ENCODE measurements around the gene RALGAPB. TPM values are rescaled to one million over a fixed set of nuclear protein-coding genes. Genes with fewer than 3 reads are reported as not detected.

The RALGAPB gene
- total and polyA plus RNA-seq, 2 of the 13 experiments (the other 11 are each of a cell fraction or from before 2014, with no cell fraction given): 17.6 to 30.6 TPM

- intact Hi-C loops (cut with micrococcal nuclease; ENCODE audit: unreplicated experiment): no loop called here
- no peak overlapping the region for H3K27ac ChIP-seq (ENCODE audit: extremely low read length, insufficient read depth, low read length)
- 0 out of 5 replicates have a peak, but pooled peaks cover 0 to 3% of the 10 kb centered on the region in 2 experiments for H3K36me3 ChIP-seq (replicated peaks in 1 of 2; ENCODE audit: control insufficient read depth in 1 of 2, insufficient read depth in 2 of 2, low read length in 2 of 2)
- no peaks in the 10 kb centered on the region for H3K79me2 ChIP-seq (ENCODE audit: insufficient read depth, low read length)
- peak; percentile 2; the same call in 2 of the 3 replicates for ATAC-seq
- no peaks in the 10 kb centered on the region for H4K20me1 ChIP-seq (ENCODE audit: insufficient read depth, low read length)
- H3K4me1 ChIP-seq (ENCODE audit: insufficient read depth, low read length): peaks cover 67% of the 10 kb centered on the region
- H2AFZ ChIP-seq (ENCODE audit: low read length): no peak overlapping the region
- WGBS (ENCODE audit: low lambda C conversion rate): 56% methylated on average over 4 of the region's 4 CpGs
- no peak overlapping the region for H3K4me2 ChIP-seq (ENCODE audit: low read depth, low read length)
- POLR2A ChIA-PET: no interaction called here
- BruUV-seq (replicated peaks): no TSS peak
- no peak for DNase-seq (ENCODE audit: low spot score)
- H3K27me3 ChIP-seq (ENCODE audit: control insufficient read depth in 1 of 2, insufficient read depth in 2 of 2, low read length in 2 of 2): no peaks in the 10 kb centered on the region
- CTCF ChIA-PET (ENCODE audit: low intra/inter-chr PET ratio, low total read pairs): no interaction called here
- no peaks in the 10 kb centered on the region for H3K9me3 ChIP-seq (ENCODE audit: low read length)
- in situ Hi-C loops (cut with HindIII; ENCODE audit: extremely low pct_ligation_motif_present, low pct_unique_long_range_greater_than_20kb): no loop called here
- no peak overlapping the region for H3K9ac ChIP-seq (ENCODE audit: insufficient read depth, low read depth, low read length)
- no peak overlapping the region for H3K4me3 ChIP-seq (replicated peaks in 1 of 3; ENCODE audit: insufficient read depth in 1 of 3, low read depth in 2 of 3, low read length in 3 of 3)
- no peak for FAIRE-seq
- TF ChIP-seq HNRNPL (IDR thresholded peaks at IDR 0.05; ENCODE audit: low read depth, low read length): no peak
- TF ChIP-seq ZNF572 (CRISPR knock-in tag; IDR thresholded peaks at IDR 0.05): peak; percentile 84; the same call in 1 of the 2 replicates
- TF ChIP-seq ZNF891 (CRISPR knock-in tag; IDR thresholded peaks at IDR 0.05): peak; percentile 83
- TF ChIP-seq, protein P1, sequence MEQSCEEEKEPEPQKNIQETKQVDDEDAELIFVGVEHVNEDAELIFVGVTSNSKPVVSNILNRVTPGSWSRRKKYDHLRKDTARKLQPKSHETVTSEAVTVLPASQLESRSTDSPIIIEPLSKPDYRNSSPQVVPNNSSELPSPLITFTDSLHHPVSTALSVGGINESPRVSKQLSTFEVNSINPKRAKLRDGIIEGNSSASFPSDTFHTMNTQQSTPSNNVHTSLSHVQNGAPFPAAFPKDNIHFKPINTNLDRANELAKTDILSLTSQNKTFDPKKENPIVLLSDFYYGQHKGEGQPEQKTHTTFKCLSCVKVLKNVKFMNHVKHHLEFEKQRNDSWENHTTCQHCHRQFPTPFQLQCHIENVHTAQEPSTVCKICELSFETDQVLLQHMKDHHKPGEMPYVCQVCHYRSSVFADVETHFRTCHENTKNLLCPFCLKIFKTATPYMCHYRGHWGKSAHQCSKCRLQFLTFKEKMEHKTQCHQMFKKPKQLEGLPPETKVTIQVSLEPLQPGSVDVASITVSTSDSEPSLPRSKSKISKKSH (CRISPR knock-in tag; IDR thresholded peaks at IDR 0.05; ENCODE audit: borderline replicate concordance): 0 out of 2 replicates have a peak, but pooled peaks have one; percentile 62
- 0 out of 2 replicates have a peak, but pooled peaks have one; percentile 58 for TF ChIP-seq ZNF598 (CRISPR knock-in tag; IDR thresholded peaks at IDR 0.05; ENCODE audit: borderline replicate concordance)
- no peak for TF ChIP-seq POLR2AphosphoS5 (IDR thresholded peaks at IDR 0.05; ENCODE audit: low read depth, low read length)
- TF ChIP-seq, protein P2, sequence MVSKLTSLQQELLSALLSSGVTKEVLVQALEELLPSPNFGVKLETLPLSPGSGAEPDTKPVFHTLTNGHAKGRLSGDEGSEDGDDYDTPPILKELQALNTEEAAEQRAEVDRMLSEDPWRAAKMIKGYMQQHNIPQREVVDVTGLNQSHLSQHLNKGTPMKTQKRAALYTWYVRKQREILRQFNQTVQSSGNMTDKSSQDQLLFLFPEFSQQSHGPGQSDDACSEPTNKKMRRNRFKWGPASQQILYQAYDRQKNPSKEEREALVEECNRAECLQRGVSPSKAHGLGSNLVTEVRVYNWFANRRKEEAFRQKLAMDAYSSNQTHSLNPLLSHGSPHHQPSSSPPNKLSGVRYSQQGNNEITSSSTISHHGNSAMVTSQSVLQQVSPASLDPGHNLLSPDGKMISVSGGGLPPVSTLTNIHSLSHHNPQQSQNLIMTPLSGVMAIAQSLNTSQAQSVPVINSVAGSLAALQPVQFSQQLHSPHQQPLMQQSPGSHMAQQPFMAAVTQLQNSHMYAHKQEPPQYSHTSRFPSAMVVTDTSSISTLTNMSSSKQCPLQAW (CRISPR knock-in tag; IDR thresholded peaks at IDR 0.05): 0 out of 2 replicates have a peak, but pooled peaks have one; percentile 34
- peak; percentile 44; the same call in 1 of the 2 replicates for TF ChIP-seq ZBTB7A (CRISPR knock-in tag; IDR thresholded peaks at IDR 0.05)
- 0 out of 2 replicates have a peak, but pooled peaks have one; percentile 63 for TF ChIP-seq ZNF607 (CRISPR knock-in tag; IDR thresholded peaks at IDR 0.05; ENCODE audit: borderline replicate concordance)
- TF ChIP-seq, protein P3, sequence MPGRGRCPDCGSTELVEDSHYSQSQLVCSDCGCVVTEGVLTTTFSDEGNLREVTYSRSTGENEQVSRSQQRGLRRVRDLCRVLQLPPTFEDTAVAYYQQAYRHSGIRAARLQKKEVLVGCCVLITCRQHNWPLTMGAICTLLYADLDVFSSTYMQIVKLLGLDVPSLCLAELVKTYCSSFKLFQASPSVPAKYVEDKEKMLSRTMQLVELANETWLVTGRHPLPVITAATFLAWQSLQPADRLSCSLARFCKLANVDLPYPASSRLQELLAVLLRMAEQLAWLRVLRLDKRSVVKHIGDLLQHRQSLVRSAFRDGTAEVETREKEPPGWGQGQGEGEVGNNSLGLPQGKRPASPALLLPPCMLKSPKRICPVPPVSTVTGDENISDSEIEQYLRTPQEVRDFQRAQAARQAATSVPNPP (CRISPR knock-in tag; IDR thresholded peaks at IDR 0.05): no peak
- no peak for TF ChIP-seq THYN1 (CRISPR knock-in tag; IDR thresholded peaks at IDR 0.05; ENCODE audit: borderline replicate concordance, low read depth)
- TF ChIP-seq HOXA3 (CRISPR knock-in tag; IDR thresholded peaks at IDR 0.05): 0 out of 2 replicates have a peak, but pooled peaks have one; percentile 14
- TF ChIP-seq ZNF737 (CRISPR knock-in tag; IDR thresholded peaks at IDR 0.05; ENCODE audit: borderline replicate concordance): 0 out of 2 replicates have a peak, but pooled peaks have one; percentile 59
- no peak for TF ChIP-seq RFXANK (CRISPR knock-in tag; IDR thresholded peaks at IDR 0.05)
- TF ChIP-seq ZNF232 (CRISPR knock-in tag; IDR thresholded peaks at IDR 0.05; ENCODE audit: borderline replicate concordance): no peak
- TF ChIP-seq, protein P4, sequence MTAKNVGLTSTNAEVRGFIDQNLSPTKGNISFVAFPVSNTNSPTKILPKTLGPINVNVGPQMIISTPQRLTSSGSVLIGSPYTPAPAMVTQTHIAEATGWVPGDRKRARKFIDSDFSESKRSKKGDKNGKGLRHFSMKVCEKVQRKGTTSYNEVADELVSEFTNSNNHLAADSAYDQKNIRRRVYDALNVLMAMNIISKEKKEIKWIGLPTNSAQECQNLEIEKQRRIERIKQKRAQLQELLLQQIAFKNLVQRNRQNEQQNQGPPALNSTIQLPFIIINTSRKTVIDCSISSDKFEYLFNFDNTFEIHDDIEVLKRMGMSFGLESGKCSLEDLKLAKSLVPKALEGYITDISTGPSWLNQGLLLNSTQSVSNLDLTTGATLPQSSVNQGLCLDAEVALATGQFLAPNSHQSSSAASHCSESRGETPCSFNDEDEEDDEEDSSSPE (CRISPR knock-in tag; IDR thresholded peaks at IDR 0.05): no peak
- no peak for TF ChIP-seq RFX5 (IDR thresholded peaks at IDR 0.05; ENCODE audit: low read depth, low read length)
- TF ChIP-seq ZNF234 (CRISPR knock-in tag; conservative IDR thresholded peaks at IDR 0.05): 0 out of 2 replicates have a peak, but pooled peaks have one; percentile 28
- TF ChIP-seq EEA1 (CRISPR knock-in tag; IDR thresholded peaks at IDR 0.05; ENCODE audit: borderline replicate concordance): 0 out of 2 replicates have a peak, but pooled peaks have one; percentile 52
- no peak for TF ChIP-seq ZNF556 (CRISPR knock-in tag; IDR thresholded peaks at IDR 0.05; ENCODE audit: borderline replicate concordance)
Measured at GRCh38 chr20:38581830-38582358, 109.3 kb downstream of the RALGAPB start.
